NCI-H1417 treated with DMSO at 0.1 percent for 48 hours (cell line): ENCODE results near the gene OR6C70.
"Not testable (repeated sequence)": the region's sequence is repeated elsewhere in the genome, so short reads cannot be mapped to it uniquely, and the experiment has no call there.

Experiments used
- DNase-seq: peaks from one replicate; lab custom pipeline; 2025; lab: John Stamatoyannopoulos, UW

Gene OR6C70

GRCh38 chr12:55470088-55470829 lies at the start of gene OR6C70:
Gene OR6C70, minus strand, starts transcription at chr12:55470138. Its CDS starts 0 bp downstream, at chr12:55470138.
- no peak for DNase-seq

- no peak for DNase-seq
Observed at GRCh38 chr12:55516391-55516790, 46.5 kb upstream of the OR6C70 start.

GRCh38 chr12:55515696-55516095 lies 45.8 kb upstream of the OR6C70 start:
- DNase-seq: no peak

- DNase-seq: no peak
Observed at GRCh38 chr12:55501601-55502000, 31.7 kb upstream of the OR6C70 start.

GRCh38 chr12:55499810-55500252 lies 29.9 kb upstream of the OR6C70 start:
- no peak for DNase-seq

- DNase-seq: no peak
Observed at GRCh38 chr12:55499231-55499630, 29.3 kb upstream of the OR6C70 start.

GRCh38 chr12:55495490-55495889 lies 25.6 kb upstream of the OR6C70 start:
- no peak for DNase-seq

GRCh38 chr12:55492078-55492477 lies 22.1 kb upstream of the OR6C70 start, which contains the start of gene OR6C68:
Gene OR6C68, plus strand, starts transcription at chr12:55492378. Its CDS starts 0 bp downstream, at chr12:55492378.
- no peak for DNase-seq

GRCh38 chr12:55484284-55484683 lies 14.3 kb upstream of the OR6C70 start:
- not testable (repeated sequence) for DNase-seq

- not testable (repeated sequence) for DNase-seq
Observed at GRCh38 chr12:55479136-55479535, 9.2 kb upstream of the OR6C70 start.

GRCh38 chr12:55472264-55472663 lies 2.3 kb upstream of the OR6C70 start:
- DNase-seq: no peak

GRCh38 chr12:55469291-55469690 lies 647 bp downstream of the OR6C70 start:
- no peak for DNase-seq

GRCh38 chr12:55467836-55468235 lies 2.1 kb downstream of the OR6C70 start:
- DNase-seq: no peak

GRCh38 chr12:55464926-55465325 lies 5.0 kb downstream of the OR6C70 start:
- not testable (repeated sequence) for DNase-seq

- DNase-seq: no peak
Observed at GRCh38 chr12:55448825-55449224, 21.1 kb downstream of the OR6C70 start.

- DNase-seq: no peak
Observed at GRCh38 chr12:55446326-55446725, 23.6 kb downstream of the OR6C70 start.

- DNase-seq: no peak
Observed at GRCh38 chr12:55445357-55445756, 24.6 kb downstream of the OR6C70 start.

GRCh38 chr12:55443776-55444175 lies 26.2 kb downstream of the OR6C70 start, which contains the start of gene OR6C2:
Gene OR6C2, plus strand, starts transcription at chr12:55444076. Its CDS starts 8,138 bp downstream, at chr12:55452214.
- no peak for DNase-seq

GRCh38 chr12:55441233-55441632 lies 28.7 kb downstream of the OR6C70 start:
- DNase-seq: not testable (repeated sequence)

- no peak for DNase-seq
Observed at GRCh38 chr12:55428331-55429243, 41.4 kb downstream of the OR6C70 start.

- no peak for DNase-seq
Observed at GRCh38 chr12:55425954-55426353, 44.0 kb downstream of the OR6C70 start, which contains the start of gene OR6C76. Gene OR6C76, plus strand, starts transcription at chr12:55426254. Its CDS starts 0 bp downstream, at chr12:55426254.

GRCh38 chr12:55420307-55420962 lies 49.5 kb downstream of the OR6C70 start:
- DNase-seq: no peak
